Measurements from ENCODE around the gene NUP62. TPM values are rescaled to one million over a fixed set of nuclear protein-coding genes. Genes with fewer than 3 reads are reported as not detected.

Gene NUP62
- polyA plus RNA-seq, 3 donors, result 15.0 to 22.3 (median 16.4) TPM

DNA sequence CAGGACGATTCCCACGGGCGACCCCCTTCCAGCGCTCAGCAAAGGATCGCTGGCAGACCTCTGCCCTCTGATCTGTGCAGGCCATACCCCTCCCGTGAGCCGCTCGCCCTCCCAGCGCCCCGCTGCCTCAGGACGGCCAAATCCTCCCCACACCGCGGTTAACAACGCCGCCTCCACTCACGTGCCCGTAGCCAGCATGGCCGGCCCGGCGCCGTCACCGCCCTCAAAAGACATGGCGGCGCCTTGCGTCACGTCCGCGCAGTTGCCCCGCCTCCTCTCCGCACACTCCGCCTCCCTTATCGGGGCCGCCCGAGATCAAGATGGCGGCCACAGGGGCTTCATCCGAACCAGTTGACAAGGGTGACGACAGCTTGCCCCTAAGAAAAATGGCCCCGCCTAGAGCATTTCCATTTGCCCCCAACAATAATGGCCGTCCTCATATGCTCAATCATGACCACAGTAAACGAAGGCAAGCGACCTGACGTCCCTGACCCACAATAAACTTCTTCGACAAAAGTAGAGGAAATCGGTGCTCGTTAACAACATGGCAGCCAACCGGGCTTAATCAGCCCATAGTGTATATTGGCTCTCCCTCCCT lies 52.8 kb downstream of the NUP62 start:
- H3K27ac ChIP-seq (ENCODE audit: low read depth, low read length), result peak overlapping the region; percentile 82
- WGBS, 3 donors, result 0 to 1% (median 0%) methylated on average over 46 of the region's 46 CpGs

DNA sequence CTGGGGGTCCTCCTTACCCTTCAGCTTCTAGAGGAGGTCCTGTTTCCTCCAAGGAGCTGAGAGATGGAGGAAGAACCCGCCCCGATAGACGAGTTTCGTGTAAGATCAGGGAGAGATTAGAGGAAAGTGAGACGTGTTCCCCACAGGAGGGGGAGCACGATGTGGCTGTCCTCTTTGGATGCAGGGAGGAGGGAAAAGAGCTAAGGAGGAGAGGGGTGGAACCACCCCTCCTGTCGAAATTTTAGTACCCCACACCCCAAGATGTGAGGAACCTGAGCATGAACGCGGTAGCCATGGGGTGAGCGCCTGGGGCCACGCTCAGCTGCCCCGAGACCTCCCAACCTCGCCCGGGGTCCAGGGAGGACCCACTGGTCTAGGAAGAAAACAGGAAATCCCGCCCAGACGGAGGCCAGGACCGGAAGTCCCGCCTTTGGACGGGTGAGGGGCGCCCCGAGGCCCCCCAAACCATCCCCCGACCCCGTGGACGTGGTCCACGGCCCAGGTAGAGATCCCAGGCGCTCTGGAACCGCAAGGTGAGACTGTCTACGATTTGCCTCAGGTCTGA lies 53.4 kb downstream of the NUP62 start:
- WGBS, 3 donors, result 0 to 1% (median 1%) methylated on average over 25 to 28 of the region's 28 CpGs
- H3K27ac ChIP-seq (ENCODE audit: low read depth, low read length), result peak overlapping the region; percentile 82

DNA sequence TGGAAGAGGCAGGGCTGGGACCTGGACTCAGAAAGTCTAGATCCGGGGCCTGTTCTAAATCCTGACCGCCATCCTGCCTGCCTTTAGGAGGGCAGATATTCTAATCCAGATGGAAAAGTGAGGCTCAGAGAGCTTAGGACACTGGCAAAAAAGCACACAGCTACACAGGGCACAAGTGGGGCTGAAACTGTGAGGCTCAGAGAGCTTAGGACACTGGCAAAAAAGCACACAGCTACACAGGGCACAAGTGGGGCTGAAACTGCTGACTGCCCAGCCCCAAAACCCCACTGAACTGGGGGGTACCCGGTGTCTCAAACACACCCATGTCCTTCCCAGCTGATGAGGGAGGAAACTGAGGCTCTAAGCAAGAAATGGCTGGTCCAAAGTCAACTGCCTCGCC lies 54.1 kb downstream of the NUP62 start:
- 83 to 89% (median 89%) methylated on average over 4 of the region's 4 CpGs for WGBS, 3 donors
- H3K27ac ChIP-seq (ENCODE audit: low read depth, low read length), result no peak overlapping the region

DNA sequence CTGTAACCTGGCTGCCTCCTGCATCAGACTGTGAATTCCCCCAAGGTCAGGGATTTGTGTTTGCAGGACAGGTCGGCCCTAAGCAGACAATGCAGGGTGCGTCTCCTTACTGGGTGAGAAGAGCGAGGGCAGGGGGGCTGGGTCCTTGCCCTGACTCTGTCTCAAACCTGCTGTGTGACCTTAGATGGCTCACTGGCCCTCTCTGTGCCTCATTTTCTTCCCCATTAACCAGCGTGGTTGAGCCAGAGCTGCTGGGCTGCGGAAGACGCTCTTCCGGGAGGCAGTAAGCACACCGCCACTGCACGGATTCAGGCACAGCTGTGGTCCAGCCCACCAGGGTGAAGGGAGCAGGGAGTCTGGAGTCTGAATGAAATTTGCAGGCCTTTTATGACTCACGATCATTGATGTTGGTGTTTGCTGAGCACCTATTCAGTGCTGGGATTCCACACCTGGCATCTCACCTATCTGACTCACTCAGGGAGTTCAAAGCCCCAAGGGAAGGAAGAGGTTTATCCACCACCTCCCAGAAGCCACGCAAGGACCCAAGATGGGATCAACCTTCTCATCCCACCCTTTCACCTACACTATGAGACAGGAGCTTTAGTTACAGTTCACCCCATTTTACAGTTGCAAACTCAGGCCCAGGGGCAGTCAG lies 54.7 kb downstream of the NUP62 start:
- 90 to 94% (median 92%) methylated on average over 11 of the region's 11 CpGs for WGBS, 3 donors
- no peak overlapping the region for H3K27ac ChIP-seq (ENCODE audit: low read depth, low read length)

DNA sequence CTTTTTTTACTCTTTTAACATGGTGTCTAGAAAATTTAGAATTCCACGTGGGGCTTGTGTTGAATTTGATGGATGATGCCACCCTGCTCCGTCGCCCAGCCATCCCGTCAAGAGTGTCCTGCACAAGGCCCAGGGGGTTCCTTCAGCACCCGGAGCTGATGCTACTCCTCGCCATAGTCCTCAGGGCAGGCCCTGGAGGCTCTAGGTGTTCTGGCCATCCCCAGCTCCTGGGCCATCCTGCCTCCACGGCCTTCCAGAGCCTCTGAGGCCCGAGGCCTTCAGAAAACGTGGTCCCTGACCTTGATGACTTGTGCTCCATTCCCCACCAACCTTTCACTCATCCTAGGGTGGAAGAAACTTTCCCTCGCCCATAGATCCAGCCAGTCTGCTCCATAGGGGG lies 55.5 kb downstream of the NUP62 start:
- no peak overlapping the region for H3K27ac ChIP-seq (ENCODE audit: low read depth, low read length)
- WGBS, 3 donors, result 76 to 89% (median 88%) methylated on average over 10 of the region's 10 CpGs

DNA sequence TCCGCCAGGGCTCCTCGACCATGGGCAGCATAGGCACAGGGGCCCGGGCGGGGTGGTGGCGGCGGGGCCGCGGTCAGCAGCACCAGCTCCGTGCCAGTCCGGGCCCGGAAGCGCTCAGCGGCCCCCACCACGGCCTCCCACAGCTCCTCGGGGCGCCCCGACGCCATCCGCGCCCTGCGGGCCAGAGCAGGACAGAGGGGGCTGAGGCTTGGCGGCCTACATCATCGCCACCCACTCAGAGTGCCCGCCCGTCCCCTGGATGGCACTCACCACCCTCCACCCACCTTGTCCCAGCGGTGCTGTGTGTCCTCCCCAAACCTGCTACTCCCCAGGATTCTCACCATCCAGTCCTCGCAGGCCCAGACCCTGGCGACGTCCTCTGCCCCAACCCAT lies 56.2 kb downstream of the NUP62 start:
- H3K27ac ChIP-seq (ENCODE audit: low read depth, low read length), result no peak overlapping the region
- 92 to 94% (median 92%) methylated on average over 6 to 29 of the region's 29 CpGs for WGBS, 3 donors

DNA sequence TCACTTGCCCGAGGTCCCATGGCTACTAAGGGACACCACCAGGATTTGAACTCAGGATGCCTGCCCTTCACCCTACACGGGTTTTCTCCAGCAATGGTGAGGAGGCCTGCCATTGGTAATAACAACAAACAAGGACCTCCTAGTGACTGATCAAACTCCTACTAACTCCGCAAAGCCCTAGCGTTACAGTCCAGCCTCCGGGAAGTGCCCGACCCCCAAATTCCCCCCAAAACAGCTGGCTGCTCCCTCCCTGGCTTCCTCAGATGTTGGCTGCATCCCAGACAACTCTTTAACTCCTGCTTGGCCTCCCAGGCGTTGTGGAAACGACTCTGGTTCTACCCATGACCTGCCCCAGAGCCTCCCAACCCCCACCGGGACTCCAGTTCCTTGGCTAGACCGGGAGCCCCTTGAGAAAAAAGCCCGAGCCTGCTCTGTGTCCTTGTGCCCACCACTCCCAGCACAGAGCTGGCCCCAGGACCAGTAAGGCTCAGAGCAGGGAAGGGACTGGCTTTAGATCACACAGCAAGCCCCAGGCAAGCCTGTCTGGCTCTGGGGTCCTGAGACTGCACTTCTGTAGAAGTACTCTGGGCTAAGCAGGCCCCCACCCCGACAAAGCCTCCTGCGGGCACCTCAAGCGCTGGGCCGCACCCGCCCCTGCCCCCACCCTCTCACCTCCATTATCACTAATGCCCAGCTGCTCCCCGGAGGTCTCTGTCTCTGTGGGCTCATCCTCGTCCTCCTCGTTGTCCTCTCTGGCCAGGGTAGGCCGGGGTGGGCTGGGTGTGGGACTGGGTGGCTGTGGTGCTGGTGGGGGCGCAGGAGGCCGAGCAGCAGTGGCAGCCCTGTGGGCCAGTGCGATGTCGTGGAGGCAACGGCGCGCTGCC lies 56.8 kb downstream of the NUP62 start:
- H3K27ac ChIP-seq (ENCODE audit: low read depth, low read length), result no peak overlapping the region
- WGBS, 3 donors, result 85% methylated on average over 27 of the region's 27 CpGs

DNA sequence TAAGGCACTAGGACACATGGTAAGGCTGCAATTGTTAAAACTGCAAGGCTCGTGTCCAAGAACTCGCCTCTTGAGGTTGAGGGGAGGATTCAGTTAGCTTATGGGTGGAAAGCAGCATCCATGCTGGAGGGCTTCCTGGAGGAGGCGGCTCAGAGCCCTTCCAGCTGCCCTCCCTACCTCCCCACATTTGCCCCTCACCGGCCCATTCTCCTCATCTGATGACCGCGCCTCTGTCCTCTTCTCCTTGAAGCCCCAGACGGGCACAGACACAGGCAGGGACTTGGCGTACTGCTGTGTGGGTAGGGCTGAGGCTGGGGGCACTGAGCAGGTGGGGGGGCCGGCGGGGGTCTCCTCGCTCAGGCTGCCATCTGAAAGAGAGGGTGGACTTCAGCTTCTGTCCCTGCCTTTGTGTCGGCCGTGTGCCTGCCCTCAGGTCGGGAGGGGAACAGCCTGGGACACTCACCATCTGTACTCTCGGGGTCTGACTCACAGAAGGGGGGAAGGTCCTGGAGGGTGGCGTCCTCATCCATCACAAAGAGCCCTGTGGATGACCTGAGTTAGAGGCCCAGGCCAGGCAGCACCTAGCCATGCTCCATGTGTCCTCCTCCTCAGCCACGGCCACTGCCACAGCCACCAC lies 57.8 kb downstream of the NUP62 start:
- no peak overlapping the region for H3K27ac ChIP-seq (ENCODE audit: low read depth, low read length)
- WGBS, 3 donors, result 87 to 89% (median 88%) methylated on average over 17 of the region's 17 CpGs

DNA sequence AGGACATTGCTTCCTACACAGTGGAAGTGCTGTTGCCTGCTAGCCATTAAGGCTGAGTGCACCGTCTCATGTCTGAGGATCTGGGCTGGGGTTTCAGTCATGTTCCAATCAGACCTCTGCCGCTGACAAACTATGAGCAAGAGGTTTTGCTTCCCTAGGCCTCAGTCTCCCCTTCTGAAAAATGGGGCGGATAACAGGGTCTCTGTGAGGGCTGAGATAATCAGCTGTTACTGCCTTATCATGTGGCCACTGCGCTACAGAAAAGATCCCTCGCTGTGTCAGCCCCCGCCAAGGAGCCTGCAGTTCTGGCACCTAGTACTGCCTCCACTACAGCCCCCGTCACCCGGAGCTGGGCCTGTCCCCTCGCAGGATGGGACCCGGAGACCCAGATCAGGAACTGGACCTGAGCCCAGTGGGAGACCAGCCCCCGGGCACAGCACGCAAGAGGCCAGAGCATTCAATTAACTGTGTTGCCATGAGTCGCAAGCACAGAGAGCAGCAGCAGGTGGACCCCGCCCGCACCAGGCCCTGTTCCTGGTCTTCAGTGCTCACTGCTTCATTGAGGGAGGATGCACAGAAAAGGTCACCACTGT lies 58.9 kb downstream of the NUP62 start:
- peak overlapping the region; percentile 18 for H3K27ac ChIP-seq (ENCODE audit: low read depth, low read length)
- WGBS, 3 donors, result 71 to 82% (median 77%) methylated on average over 15 of the region's 15 CpGs

DNA sequence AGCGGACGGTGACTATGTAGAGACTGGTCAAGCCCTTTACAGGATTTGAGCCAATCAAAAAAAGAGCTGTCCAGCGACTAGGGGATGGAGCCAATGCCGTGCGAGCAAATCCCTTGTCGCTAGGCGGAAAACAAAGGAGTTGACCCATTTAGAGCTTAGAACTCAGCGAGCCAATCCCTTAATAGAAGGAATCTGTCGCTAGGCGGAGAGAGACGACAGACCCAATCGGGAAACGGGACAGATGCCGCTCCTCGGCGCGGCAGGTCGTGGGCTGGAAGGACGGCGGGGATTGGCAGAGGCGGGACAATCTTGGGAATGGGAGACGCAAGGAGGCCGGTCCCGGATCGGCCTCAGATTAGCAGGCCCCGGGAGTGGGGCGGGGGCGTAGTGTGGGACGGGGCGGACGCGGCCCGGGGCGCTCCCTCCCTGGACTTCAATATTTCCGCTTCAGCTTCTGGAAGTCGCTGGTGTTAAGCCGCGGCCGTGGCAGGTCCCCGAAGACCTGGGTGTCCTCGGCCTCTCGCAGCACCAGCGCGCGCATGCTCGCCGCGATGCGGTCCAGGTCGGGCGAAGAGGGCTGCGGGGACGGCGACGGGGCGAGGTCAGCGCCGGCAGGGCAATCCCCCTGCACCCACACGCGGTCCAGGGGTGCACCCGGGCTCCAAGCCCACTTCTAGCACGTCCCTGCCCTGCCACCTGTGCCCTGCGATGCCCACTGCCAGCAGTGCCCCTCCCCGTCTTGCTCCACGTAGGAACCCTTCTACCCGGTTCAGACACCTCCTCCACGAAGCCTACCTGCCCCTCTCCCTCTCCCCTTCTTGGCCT lies 59.6 kb downstream of the NUP62 start:
- 1% methylated on average over 56 to 67 of the region's 67 CpGs for WGBS, 3 donors
- H3K27ac ChIP-seq (ENCODE audit: low read depth, low read length), result peak overlapping the region; percentile 18

DNA sequence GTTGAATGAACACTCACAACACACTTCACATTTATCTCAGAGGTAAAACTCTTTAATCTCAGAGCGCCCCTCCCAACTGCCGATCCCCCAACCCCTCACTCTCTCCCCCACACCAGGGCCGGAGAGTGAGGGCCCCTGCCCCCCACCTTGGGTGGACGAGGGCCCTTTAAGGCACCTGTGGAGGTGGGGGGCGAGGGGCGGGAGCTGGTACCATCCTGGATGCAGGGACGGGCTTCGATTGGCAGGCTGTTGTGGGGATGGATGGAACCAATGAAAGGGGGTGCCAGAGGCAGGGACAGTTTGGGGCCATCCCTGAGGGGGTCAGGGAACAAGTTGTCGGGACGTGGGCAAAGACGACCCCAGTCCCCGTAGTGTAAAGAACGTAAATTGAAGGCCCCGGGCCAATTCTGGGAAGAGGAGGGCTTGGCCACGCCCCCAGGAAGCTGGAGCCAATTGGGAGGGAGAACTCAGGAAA lies 60.3 kb downstream of the NUP62 start:
- H3K27ac ChIP-seq (ENCODE audit: low read depth, low read length), result peak overlapping the region; percentile 84
- WGBS, 3 donors, result 0 to 2% (median 0%) methylated on average over 15 of the region's 15 CpGs

DNA sequence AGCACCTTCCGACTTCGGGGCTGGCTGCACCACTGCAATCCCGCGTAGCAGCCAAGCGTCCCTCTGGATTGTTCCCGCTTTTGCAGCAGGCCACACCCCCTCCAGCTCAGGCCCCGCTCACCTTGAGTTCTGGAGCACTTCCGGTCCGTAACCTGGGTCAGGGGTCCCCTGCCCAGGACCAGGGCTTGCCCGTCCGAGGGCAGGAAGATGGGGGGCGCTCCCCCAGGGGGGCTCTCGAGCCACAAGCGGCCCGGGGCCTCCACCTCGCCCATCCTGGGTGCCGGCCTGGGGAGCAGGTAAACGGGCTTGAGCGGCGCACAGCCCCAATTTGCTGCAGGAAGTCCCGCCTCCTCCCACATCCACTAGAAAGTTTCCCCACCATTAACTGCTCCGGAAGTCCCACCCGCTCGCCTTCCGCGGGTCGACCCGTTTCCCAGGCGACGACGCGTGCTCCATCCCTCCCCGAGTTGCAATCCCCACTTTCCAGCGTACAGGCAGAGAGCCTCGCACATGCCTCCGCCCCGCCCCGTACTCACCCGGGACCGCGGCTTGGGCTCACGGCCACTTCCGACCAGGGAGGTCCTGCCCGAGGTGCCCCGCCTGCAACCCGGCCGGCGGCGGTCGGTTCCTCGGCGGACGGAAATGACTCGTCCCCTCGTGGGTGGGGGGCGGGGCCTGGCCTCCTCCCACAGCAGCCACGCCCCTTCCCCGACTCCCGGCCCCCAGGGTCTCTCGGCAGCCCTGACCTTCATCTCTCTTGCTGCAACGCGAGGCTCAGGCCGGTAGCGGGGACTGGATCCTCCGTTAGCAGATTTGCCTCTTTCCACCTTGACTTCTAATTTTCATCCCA lies 62.1 kb downstream of the NUP62 start, which contains the start of gene PNKP:
Gene PNKP, minus strand, starts transcription at position 644 of the 850 bp plus-strand sequence. Its CDS starts 372 bp downstream, at position 272.
- WGBS, 3 donors, result 0% methylated on average over 62 to 65 of the region's 65 CpGs
- peak within 1 kb of the TSS; percentile 74 for H3K27ac ChIP-seq (ENCODE audit: low read depth, low read length)

DNA sequence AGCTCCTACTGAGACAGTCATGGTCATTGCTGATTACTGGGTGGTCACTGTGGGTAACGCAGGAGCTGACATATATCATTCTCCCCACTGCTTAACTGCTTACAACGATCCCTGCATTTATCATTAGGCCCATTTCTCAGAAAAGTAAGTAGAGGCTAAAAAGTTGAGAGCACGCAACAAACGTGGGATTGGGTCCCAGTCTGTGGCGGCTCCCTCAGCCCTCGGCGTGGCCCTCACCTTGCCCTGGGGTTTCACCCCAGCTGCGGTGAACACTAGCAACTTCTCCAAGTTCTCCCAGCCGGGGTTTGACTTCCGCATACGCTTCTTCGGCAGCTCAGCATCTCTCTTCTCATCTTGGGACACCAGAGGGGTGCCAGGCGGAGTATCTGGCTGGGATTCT lies 64.4 kb downstream of the NUP62 start:
- whole genome bisulfite sequencing, 3 donors, result 85 to 91% (median 89%) methylated on average over 13 of the region's 13 CpGs
- no peak overlapping the region for H3K27ac ChIP-seq (ENCODE audit: low read depth, low read length)

DNA sequence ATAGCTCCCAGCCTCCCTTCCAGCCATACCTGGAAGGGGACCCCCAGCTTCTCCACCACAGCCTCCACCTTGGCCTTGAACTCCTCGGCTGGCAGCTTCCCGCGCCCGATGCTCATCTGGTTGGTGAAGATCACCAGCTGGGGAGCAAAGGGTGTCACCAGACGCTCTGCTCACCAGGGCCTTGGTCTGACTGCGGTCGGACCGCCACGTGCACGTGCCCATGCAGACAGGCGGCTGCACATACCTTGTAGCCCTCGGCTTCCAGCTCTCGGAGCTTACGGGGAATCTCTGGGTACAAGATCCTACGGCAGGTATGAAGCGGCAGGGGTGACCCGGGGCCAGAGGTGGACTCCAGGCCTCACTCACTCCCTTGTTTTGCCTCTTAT lies 65.4 kb downstream of the NUP62 start:
- WGBS, 3 donors, result 83 to 95% (median 92%) methylated on average over 17 of the region's 17 CpGs
- no peak overlapping the region for H3K27ac ChIP-seq (ENCODE audit: low read depth, low read length)

DNA sequence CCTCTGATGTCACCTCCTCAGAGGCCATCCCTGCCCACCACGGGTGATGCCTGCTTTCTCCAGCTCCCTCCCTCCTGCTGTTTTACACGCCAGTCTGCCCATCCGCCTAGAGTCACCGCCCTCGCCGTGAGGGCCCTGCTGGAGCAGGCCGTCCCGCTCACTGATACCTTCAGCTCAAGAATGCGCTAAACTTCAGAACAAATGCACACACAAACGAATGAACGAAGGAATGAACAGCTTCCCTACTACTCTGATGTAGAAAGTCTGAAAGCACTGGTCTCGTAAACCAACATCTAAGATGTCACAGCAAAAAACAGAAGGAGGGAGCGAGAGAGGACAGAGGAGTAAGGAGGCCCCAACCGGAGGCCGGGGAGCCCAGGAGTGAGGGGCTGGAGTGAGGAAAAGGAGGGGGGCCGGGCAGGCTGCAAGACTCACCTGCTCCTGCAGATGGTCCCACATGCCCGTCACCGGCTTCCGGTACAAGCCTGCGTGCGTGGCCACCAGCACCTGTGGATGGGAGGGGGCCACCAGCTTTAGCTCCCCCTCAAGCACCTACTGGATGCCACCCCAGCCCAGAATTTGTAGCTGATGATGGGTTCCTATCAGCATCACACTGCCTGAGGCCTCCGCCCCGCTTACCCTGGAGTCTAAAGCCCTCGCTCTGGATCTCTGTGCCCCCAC lies 65.9 kb downstream of the NUP62 start:
- H3K27ac ChIP-seq (ENCODE audit: low read depth, low read length), result no peak overlapping the region

More for the DNA sequence above, 65.9 kb downstream of the NUP62 start:
- 92 to 95% (median 94%) methylated on average over 20 to 24 of the region's 24 CpGs for WGBS, 3 donors

Measured in adipose tissue (tissue), 3 donors.